ENCODE results near the gene ANXA1.

DNA sequence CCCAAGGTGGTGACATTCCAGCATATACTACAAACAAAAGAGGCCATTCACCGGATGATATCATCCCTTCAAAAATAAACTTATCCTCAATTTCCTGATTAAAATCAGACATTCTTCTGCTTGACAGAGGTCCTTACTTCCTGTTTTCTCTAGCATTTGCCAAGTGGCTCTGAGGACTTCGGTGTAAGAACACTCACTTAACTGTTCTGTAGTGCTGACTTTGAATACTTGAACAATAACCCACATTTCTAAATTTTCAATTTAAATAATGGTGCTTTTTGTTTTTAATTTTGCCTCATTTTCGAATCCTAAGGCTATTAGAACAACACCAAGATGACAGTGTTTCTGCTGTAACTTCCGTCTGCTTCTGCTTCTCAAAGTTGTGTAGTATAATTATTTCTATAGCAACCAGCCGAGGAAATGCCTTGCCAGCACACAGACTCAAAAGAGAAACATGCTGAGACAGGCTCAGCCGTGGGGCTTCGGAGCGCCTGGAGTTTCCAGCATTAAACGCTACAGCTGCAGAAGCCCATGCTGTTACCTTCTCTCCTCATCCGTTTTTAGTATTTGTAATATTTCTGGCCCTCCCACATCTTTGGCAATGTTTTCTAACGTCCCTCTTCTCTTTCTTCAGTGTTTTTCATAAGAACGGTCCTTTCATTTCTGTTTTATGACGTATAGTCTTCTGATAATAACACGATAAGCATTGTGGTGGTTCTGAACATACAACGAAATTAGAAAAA is 19.5 kb upstream of the ANXA1 start:
- TF ChIP-seq, protein P1, sequence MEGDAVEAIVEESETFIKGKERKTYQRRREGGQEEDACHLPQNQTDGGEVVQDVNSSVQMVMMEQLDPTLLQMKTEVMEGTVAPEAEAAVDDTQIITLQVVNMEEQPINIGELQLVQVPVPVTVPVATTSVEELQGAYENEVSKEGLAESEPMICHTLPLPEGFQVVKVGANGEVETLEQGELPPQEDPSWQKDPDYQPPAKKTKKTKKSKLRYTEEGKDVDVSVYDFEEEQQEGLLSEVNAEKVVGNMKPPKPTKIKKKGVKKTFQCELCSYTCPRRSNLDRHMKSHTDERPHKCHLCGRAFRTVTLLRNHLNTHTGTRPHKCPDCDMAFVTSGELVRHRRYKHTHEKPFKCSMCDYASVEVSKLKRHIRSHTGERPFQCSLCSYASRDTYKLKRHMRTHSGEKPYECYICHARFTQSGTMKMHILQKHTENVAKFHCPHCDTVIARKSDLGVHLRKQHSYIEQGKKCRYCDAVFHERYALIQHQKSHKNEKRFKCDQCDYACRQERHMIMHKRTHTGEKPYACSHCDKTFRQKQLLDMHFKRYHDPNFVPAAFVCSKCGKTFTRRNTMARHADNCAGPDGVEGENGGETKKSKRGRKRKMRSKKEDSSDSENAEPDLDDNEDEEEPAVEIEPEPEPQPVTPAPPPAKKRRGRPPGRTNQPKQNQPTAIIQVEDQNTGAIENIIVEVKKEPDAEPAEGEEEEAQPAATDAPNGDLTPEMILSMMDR (conservative IDR thresholded peaks at IDR 0.05 in 1 of 2, IDR thresholded peaks at IDR 0.05 in 1 of 2; ENCODE audit: low read depth in 1 of 2, low read length in 2 of 2) = no peak
- no peak for TF ChIP-seq EZH2 (IDR thresholded peaks at IDR 0.05; ENCODE audit: low read length, missing control alignments)
